ENCODE results near the gene MRC2.

MRC2 gene

DNA sequence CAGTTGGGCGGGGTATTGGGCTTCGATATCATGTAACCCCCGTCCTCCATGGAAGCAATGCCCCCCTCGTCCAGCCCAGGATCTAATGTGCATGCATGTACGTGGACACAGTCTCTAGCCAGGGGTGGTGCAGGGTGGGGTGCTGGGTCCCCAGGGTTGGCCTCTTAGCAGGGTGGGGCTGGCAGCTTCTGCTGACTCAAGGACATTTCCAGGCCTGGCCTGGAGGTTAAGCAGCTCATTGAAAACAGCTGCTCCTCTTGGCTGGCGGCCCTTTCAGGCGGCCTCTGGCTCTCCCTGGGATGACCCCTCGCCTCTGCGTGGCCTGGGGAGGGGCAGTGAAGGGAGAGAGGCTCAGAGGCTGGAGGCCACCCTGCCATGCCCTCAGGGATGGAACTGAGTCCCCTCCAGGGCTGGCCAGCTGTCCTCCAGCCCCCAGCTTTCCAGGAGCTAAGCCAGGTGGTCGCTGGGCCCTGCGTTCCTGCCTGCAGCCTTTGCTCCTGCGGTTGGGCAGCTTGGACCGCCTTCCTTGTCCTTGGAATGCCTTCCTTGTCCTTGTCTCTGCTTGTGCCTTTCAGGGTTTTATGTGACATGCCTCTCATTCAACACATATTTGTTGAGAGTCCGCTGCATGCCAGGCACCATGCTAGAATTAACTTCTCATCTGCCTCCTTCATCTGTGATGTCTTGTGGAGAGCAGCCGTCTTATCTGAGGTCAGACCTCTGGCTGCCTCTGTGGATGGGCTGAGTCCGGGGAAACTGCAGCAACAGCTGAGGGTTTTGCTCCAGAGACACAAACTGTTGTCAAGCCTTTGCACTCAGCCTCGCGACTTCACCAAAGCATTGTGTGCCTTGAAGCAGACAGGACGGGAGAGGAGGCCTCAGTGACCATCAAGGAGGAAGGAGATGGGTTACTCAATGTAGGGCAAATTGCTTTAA lies 26.6 kb downstream of the MRC2 start:
- no peak overlapping the region for H3K4me2 ChIP-seq (ENCODE audit: low read depth, low read length)
- H3K4me1 ChIP-seq (ENCODE audit: low read length) = no peaks in the 10 kb centered on the region
- H3K9me2 ChIP-seq (replicated peaks; ENCODE audit: insufficient read depth, low read length) = no peaks in the 10 kb centered on the region
- no peak overlapping the region for H3K27ac ChIP-seq (ENCODE audit: low read length)
- H3K4me3 ChIP-seq (ENCODE audit: low read length) = no peak overlapping the region
- TF ChIP-seq, protein P1, sequence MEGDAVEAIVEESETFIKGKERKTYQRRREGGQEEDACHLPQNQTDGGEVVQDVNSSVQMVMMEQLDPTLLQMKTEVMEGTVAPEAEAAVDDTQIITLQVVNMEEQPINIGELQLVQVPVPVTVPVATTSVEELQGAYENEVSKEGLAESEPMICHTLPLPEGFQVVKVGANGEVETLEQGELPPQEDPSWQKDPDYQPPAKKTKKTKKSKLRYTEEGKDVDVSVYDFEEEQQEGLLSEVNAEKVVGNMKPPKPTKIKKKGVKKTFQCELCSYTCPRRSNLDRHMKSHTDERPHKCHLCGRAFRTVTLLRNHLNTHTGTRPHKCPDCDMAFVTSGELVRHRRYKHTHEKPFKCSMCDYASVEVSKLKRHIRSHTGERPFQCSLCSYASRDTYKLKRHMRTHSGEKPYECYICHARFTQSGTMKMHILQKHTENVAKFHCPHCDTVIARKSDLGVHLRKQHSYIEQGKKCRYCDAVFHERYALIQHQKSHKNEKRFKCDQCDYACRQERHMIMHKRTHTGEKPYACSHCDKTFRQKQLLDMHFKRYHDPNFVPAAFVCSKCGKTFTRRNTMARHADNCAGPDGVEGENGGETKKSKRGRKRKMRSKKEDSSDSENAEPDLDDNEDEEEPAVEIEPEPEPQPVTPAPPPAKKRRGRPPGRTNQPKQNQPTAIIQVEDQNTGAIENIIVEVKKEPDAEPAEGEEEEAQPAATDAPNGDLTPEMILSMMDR (IDR thresholded peaks at IDR 0.05; ENCODE audit: low read length) = no peak
- no peak for TF ChIP-seq EZH2 (optimal IDR thresholded peaks at IDR 0.05; ENCODE audit: low read depth, low read length)
- H4K20me1 ChIP-seq (ENCODE audit: insufficient read depth, low read length) = no peaks in the 10 kb centered on the region
- no peak overlapping the region for H2AFZ ChIP-seq (ENCODE audit: low read length)
- no peaks in the 10 kb centered on the region for H3F3A ChIP-seq (ENCODE audit: insufficient read depth, low read length)
- no peak overlapping the region for H3K9ac ChIP-seq (ENCODE audit: low read length)
- no peak for DNase-seq
- H3K9me3 ChIP-seq (replicated peaks; ENCODE audit: insufficient read depth, low read length) = no peaks in the 10 kb centered on the region
- no peaks in the 10 kb centered on the region for H3K36me3 ChIP-seq (replicated peaks; ENCODE audit: insufficient read depth, low read length)
- no peaks in the 10 kb centered on the region for H3K79me2 ChIP-seq (ENCODE audit: low read length)
- H3K27me3 ChIP-seq (replicated peaks; ENCODE audit: insufficient read depth, low read length) = peaks cover 10% of the 10 kb centered on the region

DNA sequence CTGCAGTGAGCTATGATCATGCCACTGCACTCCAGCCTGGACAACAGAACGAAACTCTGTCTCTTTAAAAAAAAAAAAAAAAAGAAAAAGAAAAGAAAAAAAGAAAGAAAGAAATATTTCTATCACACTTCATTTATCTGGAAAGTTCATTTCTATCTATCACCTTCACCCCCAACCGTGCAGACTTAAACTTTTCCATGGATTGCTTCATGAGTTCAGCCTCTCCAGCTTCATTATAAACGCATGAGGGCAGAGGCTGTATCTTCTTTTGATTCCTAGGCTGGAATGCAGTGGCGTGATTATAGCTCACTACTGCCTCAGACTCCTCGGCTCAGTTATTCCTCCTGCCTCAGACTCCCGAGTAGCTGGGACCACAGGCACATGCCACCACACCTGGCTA lies 28.2 kb downstream of the MRC2 start:
- H3F3A ChIP-seq (ENCODE audit: insufficient read depth, low read length) = no peaks in the 10 kb centered on the region

GRCh38 chr17:62656446-62656845 lies 29.0 kb downstream of the MRC2 start:
- Histone ChIP-seq H3K36me3 (replicated peaks; ENCODE audit: insufficient read depth, low read length) (no peaks in the 10 kb centered on the region), H3K79me2 (ENCODE audit: low read length) (no peaks in the 10 kb centered on the region), H3K4me2 (ENCODE audit: low read depth, low read length) (no peak overlapping the region), H3F3A (ENCODE audit: insufficient read depth, low read length) (no peaks in the 10 kb centered on the region), H3K4me1 (ENCODE audit: low read length) (no peaks in the 10 kb centered on the region), H3K27ac (ENCODE audit: low read length) (no peak overlapping the region), H3K9me2 (replicated peaks; ENCODE audit: insufficient read depth, low read length) (no peaks in the 10 kb centered on the region), H3K9ac (ENCODE audit: low read length) (no peak overlapping the region), H2AFZ (ENCODE audit: low read length) (no peak overlapping the region), H3K9me3 (replicated peaks; ENCODE audit: insufficient read depth, low read length) (no peaks in the 10 kb centered on the region), H4K20me1 (ENCODE audit: insufficient read depth, low read length) (no peaks in the 10 kb centered on the region), H3K27me3 (replicated peaks; ENCODE audit: insufficient read depth, low read length) (peaks cover 9% of the 10 kb centered on the region), H3K4me3 (ENCODE audit: low read length) (no peak overlapping the region)
- TF ChIP-seq EZH2phosphoT487 (IDR thresholded peaks at IDR 0.05; ENCODE audit: low read length) (no peak), EZH2 (optimal IDR thresholded peaks at IDR 0.05; ENCODE audit: low read depth, low read length) (no peak)
- TF ChIP-seq, protein P1 (IDR thresholded peaks at IDR 0.05; ENCODE audit: low read length) = no peak
- DNase-seq = no peak

More for the DNA sequence above, 28.2 kb downstream of the MRC2 start:
- Histone ChIP-seq H4K20me1 (ENCODE audit: insufficient read depth, low read length) (no peaks in the 10 kb centered on the region), H3K4me2 (ENCODE audit: low read depth, low read length) (no peak overlapping the region), H2AFZ (ENCODE audit: low read length) (no peak overlapping the region), H3K79me2 (ENCODE audit: low read length) (no peaks in the 10 kb centered on the region), H3K27ac (ENCODE audit: low read length) (no peak overlapping the region), H3K9me3 (replicated peaks; ENCODE audit: insufficient read depth, low read length) (no peaks in the 10 kb centered on the region), H3K36me3 (replicated peaks; ENCODE audit: insufficient read depth, low read length) (no peaks in the 10 kb centered on the region), H3K9me2 (replicated peaks; ENCODE audit: insufficient read depth, low read length) (no peaks in the 10 kb centered on the region), H3K9ac (ENCODE audit: low read length) (no peak overlapping the region), H3K27me3 (replicated peaks; ENCODE audit: insufficient read depth, low read length) (peaks cover 10% of the 10 kb centered on the region), H3K4me3 (ENCODE audit: low read length) (no peak overlapping the region), H3K4me1 (ENCODE audit: low read length) (no peaks in the 10 kb centered on the region)
- TF ChIP-seq EZH2 (optimal IDR thresholded peaks at IDR 0.05; ENCODE audit: low read depth, low read length) = no peak
- TF ChIP-seq, protein P1 (IDR thresholded peaks at IDR 0.05; ENCODE audit: low read length) = no peak
- TF ChIP-seq EZH2phosphoT487 (IDR thresholded peaks at IDR 0.05; ENCODE audit: low read length) = no peak
- no peak for DNase-seq

All from MM.1S (cell line).